Cerebellar cortex (tissue), 1 donor: ENCODE data around the gene PTPRN2.
"Not testable (repeated sequence)": the region's sequence is repeated elsewhere in the genome, so short reads cannot be mapped to it uniquely, and the experiment has no call there.

Source experiments
- DNase-seq: peaks from one replicate; pipeline ENCODE4 v3.0.0-alpha.2; 2015; ENCODE audit warnings: low spot score

PTPRN2 gene

GRCh38 chr7:158278745-158279320 lies 308.8 kb downstream of the PTPRN2 start:
- DNase-seq, result no peak

GRCh38 chr7:158277219-158278141 lies 310.1 kb downstream of the PTPRN2 start:
- no peak for DNase-seq

- no peak for DNase-seq
Observed at GRCh38 chr7:158276414-158277218, 311.0 kb downstream of the PTPRN2 start.

- DNase-seq, result no peak
Observed at GRCh38 chr7:158275711-158276413, 311.8 kb downstream of the PTPRN2 start.

- DNase-seq, result no peak
Observed at GRCh38 chr7:158274996-158275395, 312.6 kb downstream of the PTPRN2 start.

GRCh38 chr7:158274404-158274811 lies 313.2 kb downstream of the PTPRN2 start:
- DNase-seq, result no peak

GRCh38 chr7:158273756-158274342 lies 313.8 kb downstream of the PTPRN2 start:
- not testable (repeated sequence) for DNase-seq

- DNase-seq, result no peak
Observed at GRCh38 chr7:158273138-158273651, 314.4 kb downstream of the PTPRN2 start.

GRCh38 chr7:158272509-158273137 lies 315.0 kb downstream of the PTPRN2 start:
- DNase-seq, result no peak

GRCh38 chr7:158272091-158272490 lies 315.5 kb downstream of the PTPRN2 start:
- DNase-seq, result no peak

- no peak for DNase-seq
Observed at GRCh38 chr7:158271646-158272045, 316.0 kb downstream of the PTPRN2 start.

- DNase-seq, result no peak
Observed at GRCh38 chr7:158270856-158271413, 316.7 kb downstream of the PTPRN2 start.

- DNase-seq, result no peak
Observed at GRCh38 chr7:158270106-158270775, 317.4 kb downstream of the PTPRN2 start.

GRCh38 chr7:158268816-158269535 lies 318.6 kb downstream of the PTPRN2 start:
- DNase-seq, result no peak

- no peak for DNase-seq
Observed at GRCh38 chr7:158267742-158268435, 319.7 kb downstream of the PTPRN2 start.

GRCh38 chr7:158266817-158267741 lies 320.5 kb downstream of the PTPRN2 start:
- no peak for DNase-seq

- no peak for DNase-seq
Observed at GRCh38 chr7:158266426-158266816, 321.2 kb downstream of the PTPRN2 start.

- no peak for DNase-seq
Observed at GRCh38 chr7:158265743-158266080, 321.9 kb downstream of the PTPRN2 start.
